Measurements from ENCODE around the gene CCDC186.

Gene CCDC186

GRCh38 chr10:114095559-114096337 lies 78.3 kb downstream of the CCDC186 start:
- Histone ChIP-seq H3K23ac (ENCODE audit: low read length in 2 of 2) (no peak overlapping the region), H3K9me3 (ENCODE audit: control insufficient read depth, low read length) (no peaks in the 10 kb centered on the region), H3K4ac (ENCODE audit: low read depth in 1 of 2, low read length in 2 of 2) (no peak overlapping the region), H2BK15ac (ENCODE audit: low read depth, poor library complexity, severe bottlenecking) (no peak overlapping the region), H3K27ac (ENCODE audit: low read length, poor library complexity, severe bottlenecking) (no peak overlapping the region), H2BK5ac (ENCODE audit: low read depth, low read length, poor library complexity, severe bottlenecking) (no peak overlapping the region), H2BK120ac (ENCODE audit: low read depth, low read length) (no peak overlapping the region), H4K91ac (ENCODE audit: low read length) (no peak overlapping the region), H3K79me1 (replicated peaks; ENCODE audit: low read length, poor library complexity, severe bottlenecking) (no peaks in the 10 kb centered on the region), H3K27me3 (ENCODE audit: control insufficient read depth in 1 of 2, insufficient read depth in 1 of 2, low read length in 2 of 2) (peaks cover 7 to 61% of the 10 kb centered on the region in 2 experiments), H3K4me1 (ENCODE audit: control insufficient read depth, insufficient read depth, low read depth, low read length) (peaks cover 3% of the 10 kb centered on the region), H3K4me3 (ENCODE audit: insufficient read depth in 1 of 2, low read depth in 1 of 2, low read length in 2 of 2) (no peak overlapping the region), H3K18ac (ENCODE audit: low read depth in 1 of 2, low read length in 2 of 2) (no peak overlapping the region), H2AK5ac (ENCODE audit: low read length, severe bottlenecking) (no peak overlapping the region), H3K9ac (ENCODE audit: low read length) (no peak overlapping the region), H2AFZ (ENCODE audit: low read depth, low read length) (no peak overlapping the region), H3K14ac (ENCODE audit: low read length in 2 of 2) (no peak overlapping the region), H4K8ac (ENCODE audit: low read length) (no peak overlapping the region), H2BK12ac (ENCODE audit: low read length in 2 of 2) (no peak overlapping the region), H3K36me3 (ENCODE audit: control insufficient read depth in 1 of 2, insufficient read depth in 2 of 2, low read depth in 1 of 2, low read length in 2 of 2) (no peaks in the 10 kb centered on the region), H3K4me2 (ENCODE audit: low read length, poor library complexity, severe bottlenecking) (no peak overlapping the region)
- 95% methylated on average over 13 of the region's 13 CpGs for WGBS
- DNase-seq, result no peak

GRCh38 chr10:114094795-114095194 lies 79.2 kb downstream of the CCDC186 start:
- WGBS, result 94% methylated on average over 3 of the region's 3 CpGs
- no peak overlapping the region for H2AFZ ChIP-seq (ENCODE audit: low read depth, low read length)
- no peaks in the 10 kb centered on the region for H3K36me3 ChIP-seq (ENCODE audit: control insufficient read depth in 1 of 2, insufficient read depth in 2 of 2, low read depth in 1 of 2, low read length in 2 of 2)
- H4K91ac ChIP-seq (ENCODE audit: low read length), result no peak overlapping the region
- H2BK12ac ChIP-seq (ENCODE audit: low read length in 2 of 2), result no peak overlapping the region
- H3K4me3 ChIP-seq (ENCODE audit: insufficient read depth in 1 of 2, low read depth in 1 of 2, low read length in 2 of 2), result no peak overlapping the region
- H3K9me3 ChIP-seq (ENCODE audit: control insufficient read depth, low read length), result no peaks in the 10 kb centered on the region
- H2BK120ac ChIP-seq (ENCODE audit: low read depth, low read length), result no peak overlapping the region
- H2BK15ac ChIP-seq (ENCODE audit: low read depth, poor library complexity, severe bottlenecking), result no peak overlapping the region
- H2AK5ac ChIP-seq (ENCODE audit: low read length, severe bottlenecking), result no peak overlapping the region
- H3K4ac ChIP-seq (ENCODE audit: low read depth in 1 of 2, low read length in 2 of 2), result no peak overlapping the region
- H3K27ac ChIP-seq (ENCODE audit: low read length, poor library complexity, severe bottlenecking), result no peak overlapping the region
- no peaks in the 10 kb centered on the region for H3K79me1 ChIP-seq (replicated peaks; ENCODE audit: low read length, poor library complexity, severe bottlenecking)
- no peak overlapping the region for H4K8ac ChIP-seq (ENCODE audit: low read length)
- H3K9ac ChIP-seq (ENCODE audit: low read length), result no peak overlapping the region
- no peak overlapping the region for H3K18ac ChIP-seq (ENCODE audit: low read depth in 1 of 2, low read length in 2 of 2)
- DNase-seq, result no peak
- H3K23ac ChIP-seq (ENCODE audit: low read length in 2 of 2), result no peak overlapping the region
- no peaks in the 10 kb centered on the region for H3K4me1 ChIP-seq (ENCODE audit: control insufficient read depth, insufficient read depth, low read depth, low read length)
- H3K14ac ChIP-seq (ENCODE audit: low read length in 2 of 2), result no peak overlapping the region
- H2BK5ac ChIP-seq (ENCODE audit: low read depth, low read length, poor library complexity, severe bottlenecking), result no peak overlapping the region
- H3K4me2 ChIP-seq (ENCODE audit: low read length, poor library complexity, severe bottlenecking), result no peak overlapping the region
- peaks cover 7 to 52% of the 10 kb centered on the region in 2 experiments for H3K27me3 ChIP-seq (ENCODE audit: control insufficient read depth in 1 of 2, insufficient read depth in 1 of 2, low read length in 2 of 2)

GRCh38 chr10:114087655-114088054 lies 86.3 kb downstream of the CCDC186 start:
- no peak overlapping the region for H3K4ac ChIP-seq (ENCODE audit: low read depth in 1 of 2, low read length in 2 of 2)
- no peak for DNase-seq
- no peak overlapping the region for H4K91ac ChIP-seq (ENCODE audit: low read length)
- no peaks in the 10 kb centered on the region for H3K36me3 ChIP-seq (ENCODE audit: control insufficient read depth in 1 of 2, insufficient read depth in 2 of 2, low read depth in 1 of 2, low read length in 2 of 2)
- H4K8ac ChIP-seq (ENCODE audit: low read length), result no peak overlapping the region
- H3K27me3 ChIP-seq (ENCODE audit: control insufficient read depth in 1 of 2, insufficient read depth in 1 of 2, low read length in 2 of 2), result peaks cover 0 to 6% of the 10 kb centered on the region in 2 experiments
- no peak overlapping the region for H2AK5ac ChIP-seq (ENCODE audit: low read length, severe bottlenecking)
- no peaks in the 10 kb centered on the region for H3K9me3 ChIP-seq (ENCODE audit: control insufficient read depth, low read length)
- no peak overlapping the region for H3K23ac ChIP-seq (ENCODE audit: low read length in 2 of 2)
- no peak overlapping the region for H3K14ac ChIP-seq (ENCODE audit: low read length in 2 of 2)
- H3K4me1 ChIP-seq (ENCODE audit: control insufficient read depth, insufficient read depth, low read depth, low read length), result no peaks in the 10 kb centered on the region
- H2BK5ac ChIP-seq (ENCODE audit: low read depth, low read length, poor library complexity, severe bottlenecking), result no peak overlapping the region
- H3K27ac ChIP-seq (ENCODE audit: low read length, poor library complexity, severe bottlenecking), result no peak overlapping the region
- no peak overlapping the region for H2AFZ ChIP-seq (ENCODE audit: low read depth, low read length)
- no peak overlapping the region for H2BK15ac ChIP-seq (ENCODE audit: low read depth, poor library complexity, severe bottlenecking)
- no peak overlapping the region for H3K4me2 ChIP-seq (ENCODE audit: low read length, poor library complexity, severe bottlenecking)
- no peaks in the 10 kb centered on the region for H3K79me1 ChIP-seq (replicated peaks; ENCODE audit: low read length, poor library complexity, severe bottlenecking)
- WGBS, result 99% methylated on average over 3 of the region's 4 CpGs
- no peak overlapping the region for H2BK120ac ChIP-seq (ENCODE audit: low read depth, low read length)
- H3K4me3 ChIP-seq (ENCODE audit: insufficient read depth in 1 of 2, low read depth in 1 of 2, low read length in 2 of 2), result no peak overlapping the region
- H3K9ac ChIP-seq (ENCODE audit: low read length), result no peak overlapping the region
- H2BK12ac ChIP-seq (ENCODE audit: low read length in 2 of 2), result no peak overlapping the region
- H3K18ac ChIP-seq (ENCODE audit: low read depth in 1 of 2, low read length in 2 of 2), result no peak overlapping the region

- Histone ChIP-seq H3K79me1 (replicated peaks; ENCODE audit: low read length, poor library complexity, severe bottlenecking) (no peaks in the 10 kb centered on the region), H3K4ac (ENCODE audit: low read depth in 1 of 2, low read length in 2 of 2) (no peak overlapping the region), H2AK5ac (ENCODE audit: low read length, severe bottlenecking) (no peak overlapping the region), H2BK12ac (ENCODE audit: low read length in 2 of 2) (no peak overlapping the region), H3K4me2 (ENCODE audit: low read length, poor library complexity, severe bottlenecking) (no peak overlapping the region), H3K9ac (ENCODE audit: low read length) (no peak overlapping the region), H3K36me3 (ENCODE audit: control insufficient read depth in 1 of 2, insufficient read depth in 2 of 2, low read depth in 1 of 2, low read length in 2 of 2) (no peaks in the 10 kb centered on the region), H2BK120ac (ENCODE audit: low read depth, low read length) (no peak overlapping the region), H3K27ac (ENCODE audit: low read length, poor library complexity, severe bottlenecking) (no peak overlapping the region), H3K14ac (ENCODE audit: low read length in 2 of 2) (no peak overlapping the region), H3K4me1 (ENCODE audit: control insufficient read depth, insufficient read depth, low read depth, low read length) (no peaks in the 10 kb centered on the region), H4K8ac (ENCODE audit: low read length) (no peak overlapping the region), H4K91ac (ENCODE audit: low read length) (no peak overlapping the region), H2BK5ac (ENCODE audit: low read depth, low read length, poor library complexity, severe bottlenecking) (no peak overlapping the region), H3K27me3 (ENCODE audit: control insufficient read depth in 1 of 2, insufficient read depth in 1 of 2, low read length in 2 of 2) (peaks cover 0 to 6% of the 10 kb centered on the region in 2 experiments), H3K9me3 (ENCODE audit: control insufficient read depth, low read length) (no peaks in the 10 kb centered on the region), H2BK15ac (ENCODE audit: low read depth, poor library complexity, severe bottlenecking) (no peak overlapping the region), H3K18ac (ENCODE audit: low read depth in 1 of 2, low read length in 2 of 2) (no peak overlapping the region), H2AFZ (ENCODE audit: low read depth, low read length) (no peak overlapping the region), H3K23ac (ENCODE audit: low read length in 2 of 2) (no peak overlapping the region), H3K4me3 (ENCODE audit: insufficient read depth in 1 of 2, low read depth in 1 of 2, low read length in 2 of 2) (no peak overlapping the region)
- WGBS, result 87% methylated on average over 5 of the region's 5 CpGs
- DNase-seq, result no peak
Observed at GRCh38 chr10:114087255-114087654, 86.7 kb downstream of the CCDC186 start.
